HepG2 (cell line): Measurements from ENCODE around the gene CALD1. TPM values are rescaled to one million over a fixed set of nuclear protein-coding genes. Genes with fewer than 3 reads are reported as not detected.

Experiments used
- ATAC-seq: fragments of 200-7000 bp; cut with Tn5 transposase; 3 replicates; pipeline ENCODE4 v1.9.1; 2020; ENCODE audit warnings: mild to moderate bottlenecking, moderate library complexity
- BruUV-seq: library from RNA; stranded (reverse); fragments of 400-500 nt; replicated peaks from 2 replicates; lab custom pipeline; 2021; lab: Mats Ljungman, UMichigan
- CTCF ChIA-PET: fragments of 300-600 bp; formaldehyde crosslinking; extraction: SDS; loops from one replicate; lab custom pipeline; 2021; ENCODE audit warnings: low total read pairs, inconsistent platforms, low intra/inter-chr PET ratio; lab: Yijun Ruan, JAX
- POLR2A ChIA-PET: fragments of 350-600 bp; sonication (Branson Sonifier 250); formaldehyde crosslinking; loops from one replicate; lab custom pipeline; 2020; ENCODE audit warnings: antibody characterized with exemption, inconsistent platforms; lab: Yijun Ruan, JAX
- DNase-seq: peaks from one replicate; pipeline ENCODE4 v3.0.0-alpha.2; 2015; ENCODE audit warnings: low spot score
- FAIRE-seq: peaks from 3 replicates; lab custom pipeline; 2011; peaks lifted over from hg19 to GRCh38; lab: Jason Lieb, UNC
- H2AFZ ChIP-seq: one replicate; pipeline ENCODE4 v1.6.1; 2011; ENCODE audit warnings: low read length, inconsistent platforms
- H3K27ac ChIP-seq: fragments of 300-600 bp; 3 replicates; pipeline ENCODE4 v1.8.0; 2011; ENCODE audit warnings: mixed run types, mild to moderate bottlenecking, mixed read lengths, low read length, inconsistent platforms; ENCODE audit not compliant: insufficient read depth; ENCODE audit errors: extremely low read length
- H3K27me3 ChIP-seq, 2 experiments: fragments of 200-600 bp in 1 of 2; 2 replicates in 1 of 2; 3 replicates in 1 of 2; pipeline versions ENCODE4 v1.6.0 to v1.8.0; 2011; ENCODE audit warnings: low read length in 2 of 2, mild to moderate bottlenecking in 2 of 2, moderate library complexity in 2 of 2, inconsistent platforms in 1 of 2; ENCODE audit not compliant: insufficient read depth in 2 of 2, control insufficient read depth in 1 of 2
- H3K36me3 ChIP-seq, 2 experiments: fragments of 200-600 bp in 1 of 2; replicated peaks in 1 of 2; 2 replicates in 1 of 2; 3 replicates in 1 of 2; pipeline versions ENCODE4 v1.5.1 to v1.8.0; 2011; ENCODE audit warnings: low read length in 2 of 2, inconsistent platforms in 1 of 2; ENCODE audit not compliant: insufficient read depth in 2 of 2, control insufficient read depth in 1 of 2
- H3K4me1 ChIP-seq: 2 replicates; pipeline ENCODE4 v1.5.1; 2012; ENCODE audit warnings: low read length, inconsistent platforms; ENCODE audit not compliant: insufficient read depth
- H3K4me2 ChIP-seq: 2 replicates; pipeline ENCODE4 v1.6.0; 2011; ENCODE audit warnings: low read depth, low read length, inconsistent platforms
- H3K4me3 ChIP-seq, 3 experiments: fragments of 200-600 bp in 1 of 3; sonication (generic), shearing (Covaris generic) in 1 of 3; replicated peaks in 1 of 3; 2 replicates each; pipeline ENCODE4 v1.5.1; 2011 to 2016; ENCODE audit warnings: low read length in 3 of 3, inconsistent platforms in 2 of 3, low read depth in 2 of 3, mild to moderate bottlenecking in 2 of 3, control low read depth in 1 of 3, mixed read lengths in 1 of 3; ENCODE audit not compliant: insufficient read depth in 1 of 3
- H3K79me2 ChIP-seq: one replicate; pipeline ENCODE4 v1.6.1; 2011; ENCODE audit warnings: low read length, inconsistent platforms; ENCODE audit not compliant: insufficient read depth
- H3K9ac ChIP-seq: 2 replicates; pipeline ENCODE4 v1.6.0; 2011; ENCODE audit warnings: mild to moderate bottlenecking, low read depth, low read length, inconsistent platforms; ENCODE audit not compliant: insufficient read depth
- H3K9me3 ChIP-seq: 2 replicates; pipeline ENCODE4 v1.5.1; 2012; ENCODE audit warnings: mild to moderate bottlenecking, low read length
- H4K20me1 ChIP-seq: 2 replicates; pipeline ENCODE4 v1.6.0; 2011; ENCODE audit warnings: inconsistent platforms, mild to moderate bottlenecking, low read length, moderate library complexity; ENCODE audit not compliant: insufficient read depth
- AGO1 ChIP-seq: fragments of 200-400 bp; formaldehyde crosslinking; IDR thresholded peaks from 2 replicates; pipeline ENCODE4 v1.6.1; 2017; ENCODE audit warnings: mild to moderate bottlenecking, low read depth, low read length, moderate library complexity; ENCODE audit not compliant: poor library complexity, severe bottlenecking
- ETV6 ChIP-seq: sonication (generic); formaldehyde crosslinking; conservative IDR thresholded peaks from 2 replicates; pipeline ENCODE4 v1.4.0; 2020; ENCODE audit warnings: missing genetic modification reagents
- IRX3 ChIP-seq: sonication (generic); formaldehyde crosslinking; IDR thresholded peaks from 2 replicates; pipeline ENCODE4 v1.8.1; 2023; ENCODE audit warnings: mild to moderate bottlenecking, low read depth, missing genetic modification reagents, borderline replicate concordance
- JUNB ChIP-seq: sonication (generic); formaldehyde crosslinking; IDR thresholded peaks from 2 replicates; pipeline ENCODE4 v1.8.0; 2022; ENCODE audit warnings: missing genetic modification reagents, mild to moderate bottlenecking, borderline replicate concordance
- MAFF ChIP-seq: IDR thresholded peaks from 2 replicates; pipeline ENCODE4 v1.6.1; 2011; ENCODE audit warnings: low read depth, low read length, improper control_type of control experiment
- ZNF24 ChIP-seq: fragments of 450-650 bp; IDR thresholded peaks from 2 replicates; pipeline ENCODE4 v1.6.1; 2017; ENCODE audit warnings: antibody characterized with exemption, mild to moderate bottlenecking
- ZNF317 ChIP-seq: sonication (generic); formaldehyde crosslinking; IDR thresholded peaks from 2 replicates; pipeline ENCODE4 v1.5.0; 2020; ENCODE audit warnings: mild to moderate bottlenecking, missing genetic modification reagents
- ZSCAN25 ChIP-seq: sonication (generic); formaldehyde crosslinking; IDR thresholded peaks from 2 replicates; pipeline ENCODE4 v1.8.0; 2022; ENCODE audit warnings: mild to moderate bottlenecking, missing genetic modification reagents
- WGBS: methylation state at CpG from one replicate; pipeline ENCODE4 v1.1.6; 2017; ENCODE audit warnings: low lambda C conversion rate; 5-methylcytosine and 5-hydroxymethylcytosine counted together
- in situ Hi-C: cut with HindIII; loops from 2 replicates; pipeline ENCODE4 v1.10.0; 2017; ENCODE audit warnings: low pct_unique_long_range_greater_than_20kb; ENCODE audit not compliant: extremely low pct_ligation_motif_present
- intact Hi-C: fragments of 100-400 bp; cut with micrococcal nuclease; formaldehyde crosslinking; loops from one replicate; pipeline ENCODE4 v1.10.0; 2022; ENCODE audit not compliant: unreplicated experiment
- polyA plus RNA-seq, 8 experiments: library from polyadenylated mRNA; depleted of rRNA in 3 of 8; stranded (reverse) in 7 of 8; unstranded in 1 of 8; fragments of >200 nt; fragmentation: Illumina TruSeq in 4 of 8; extraction: Trizol in 4 of 8; gene quantifications; 2 replicates each; pipeline versions ENCODE4 v1.2.1 to v1.2.3, GENCODE V29; 2011 to 2016; ENCODE audit warnings: low read depth in 4 of 8, missing spikeins in 1 of 8, mixed read lengths in 1 of 8; ENCODE audit not compliant: insufficient read depth in 1 of 8
- total RNA-seq, 5 experiments: library from RNA; depleted of rRNA; stranded (reverse); fragments of >200 nt; fragmentation: Illumina TruSeq; extraction: Trizol; gene quantifications; 2 replicates each; pipeline ENCODE4 v1.2.3, GENCODE V29; 2016; ENCODE audit warnings: low read depth in 1 of 5
- TF ChIP-seq, protein P1 (sequence below): sonication (generic); formaldehyde crosslinking; IDR thresholded peaks from 2 replicates; pipeline ENCODE4 v1.8.0; 2022; ENCODE audit warnings: mild to moderate bottlenecking, missing genetic modification reagents, borderline replicate concordance
- TF ChIP-seq, protein P2 (sequence below): sonication (generic); formaldehyde crosslinking; IDR thresholded peaks from 2 replicates; pipeline ENCODE4 v1.5.1; 2020; ENCODE audit warnings: missing genetic modification reagents, mild to moderate bottlenecking, borderline replicate concordance
- TF ChIP-seq, protein P3 (sequence below): IDR thresholded peaks from 2 replicates; pipeline ENCODE4 v1.6.1; 2012; ENCODE audit warnings: inconsistent platforms
- TF ChIP-seq, protein P4 (sequence below): IDR thresholded peaks from 2 replicates; pipeline ENCODE4 v1.6.1; 2016; ENCODE audit warnings: missing compliant biosample characterization, missing genetic modification reagents, borderline replicate concordance
- TF ChIP-seq, protein P5 (sequence below): sonication (generic); formaldehyde crosslinking; IDR thresholded peaks from 2 replicates; pipeline ENCODE4 v1.9.0; 2021; ENCODE audit warnings: missing genetic modification reagents, borderline replicate concordance
- TF ChIP-seq, protein P6 (sequence below): sonication (generic); formaldehyde crosslinking; IDR thresholded peaks from 2 replicates; pipeline ENCODE4 v1.5.1; 2020; ENCODE audit warnings: missing genetic modification reagents, mild to moderate bottlenecking, borderline replicate concordance

The CALD1 gene
- total and polyA plus RNA-seq, 2 of the 13 experiments (the other 11 are each of a cell fraction or from before 2014, with no cell fraction given) = 53.0 to 112 TPM

DNA sequence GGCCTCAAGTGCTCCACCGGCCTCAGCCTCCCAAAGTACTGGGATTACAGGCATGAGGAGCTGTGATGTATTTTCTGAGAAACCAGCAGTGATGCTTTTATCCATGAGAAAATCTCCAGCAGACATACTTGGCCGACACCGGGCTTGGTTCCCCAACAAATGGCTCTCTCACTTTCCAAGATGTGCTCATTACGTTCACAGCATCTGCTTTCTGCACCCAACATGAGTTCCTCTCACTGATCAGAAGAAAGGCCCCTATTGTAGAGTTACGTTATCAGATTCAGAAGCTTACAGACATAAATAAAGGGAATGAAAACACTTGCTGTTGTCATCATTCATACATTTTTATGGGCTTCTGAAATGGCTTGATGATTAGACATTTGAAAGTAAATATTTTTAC is 95.0 kb downstream of the CALD1 start (continued):
- TF ChIP-seq, protein P1, sequence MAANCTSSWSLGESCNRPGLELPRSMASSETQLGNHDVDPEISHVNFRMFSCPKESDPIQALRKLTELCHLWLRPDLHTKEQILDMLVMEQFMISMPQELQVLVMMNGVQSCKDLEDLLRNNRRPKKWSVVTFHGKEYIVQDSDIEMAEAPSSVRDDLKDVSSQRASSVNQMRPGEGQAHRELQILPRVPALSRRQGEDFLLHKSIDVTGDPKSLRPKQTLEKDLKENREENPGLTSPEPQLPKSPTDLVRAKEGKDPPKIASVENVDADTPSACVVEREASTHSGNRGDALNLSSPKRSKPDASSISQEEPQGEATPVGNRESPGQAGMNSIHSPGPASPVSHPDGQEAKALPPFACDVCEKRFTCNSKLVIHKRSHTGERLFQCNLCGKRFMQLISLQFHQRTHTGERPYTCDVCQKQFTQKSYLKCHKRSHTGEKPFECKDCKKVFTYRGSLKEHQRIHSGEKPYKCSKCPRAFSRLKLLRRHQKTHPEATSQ = no peak
- TF ChIP-seq ZNF317 (CRISPR knock-in tag) (no peak), AGO1 (no peak), IRX3 (CRISPR knock-in tag) (no peak), ZNF24 (no peak)
- TF ChIP-seq, protein P2, sequence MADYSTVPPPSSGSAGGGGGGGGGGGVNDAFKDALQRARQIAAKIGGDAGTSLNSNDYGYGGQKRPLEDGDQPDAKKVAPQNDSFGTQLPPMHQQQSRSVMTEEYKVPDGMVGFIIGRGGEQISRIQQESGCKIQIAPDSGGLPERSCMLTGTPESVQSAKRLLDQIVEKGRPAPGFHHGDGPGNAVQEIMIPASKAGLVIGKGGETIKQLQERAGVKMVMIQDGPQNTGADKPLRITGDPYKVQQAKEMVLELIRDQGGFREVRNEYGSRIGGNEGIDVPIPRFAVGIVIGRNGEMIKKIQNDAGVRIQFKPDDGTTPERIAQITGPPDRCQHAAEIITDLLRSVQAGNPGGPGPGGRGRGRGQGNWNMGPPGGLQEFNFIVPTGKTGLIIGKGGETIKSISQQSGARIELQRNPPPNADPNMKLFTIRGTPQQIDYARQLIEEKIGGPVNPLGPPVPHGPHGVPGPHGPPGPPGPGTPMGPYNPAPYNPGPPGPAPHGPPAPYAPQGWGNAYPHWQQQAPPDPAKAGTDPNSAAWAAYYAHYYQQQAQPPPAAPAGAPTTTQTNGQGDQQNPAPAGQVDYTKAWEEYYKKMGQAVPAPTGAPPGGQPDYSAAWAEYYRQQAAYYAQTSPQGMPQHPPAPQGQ (CRISPR knock-in tag) = no peak
- TF ChIP-seq, protein P3, sequence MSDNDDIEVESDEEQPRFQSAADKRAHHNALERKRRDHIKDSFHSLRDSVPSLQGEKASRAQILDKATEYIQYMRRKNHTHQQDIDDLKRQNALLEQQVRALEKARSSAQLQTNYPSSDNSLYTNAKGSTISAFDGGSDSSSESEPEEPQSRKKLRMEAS = no peak
- TF ChIP-seq, protein P4, sequence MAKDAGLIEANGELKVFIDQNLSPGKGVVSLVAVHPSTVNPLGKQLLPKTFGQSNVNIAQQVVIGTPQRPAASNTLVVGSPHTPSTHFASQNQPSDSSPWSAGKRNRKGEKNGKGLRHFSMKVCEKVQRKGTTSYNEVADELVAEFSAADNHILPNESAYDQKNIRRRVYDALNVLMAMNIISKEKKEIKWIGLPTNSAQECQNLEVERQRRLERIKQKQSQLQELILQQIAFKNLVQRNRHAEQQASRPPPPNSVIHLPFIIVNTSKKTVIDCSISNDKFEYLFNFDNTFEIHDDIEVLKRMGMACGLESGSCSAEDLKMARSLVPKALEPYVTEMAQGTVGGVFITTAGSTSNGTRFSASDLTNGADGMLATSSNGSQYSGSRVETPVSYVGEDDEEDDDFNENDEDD (CRISPR knock-in tag) = no peak

DNA sequence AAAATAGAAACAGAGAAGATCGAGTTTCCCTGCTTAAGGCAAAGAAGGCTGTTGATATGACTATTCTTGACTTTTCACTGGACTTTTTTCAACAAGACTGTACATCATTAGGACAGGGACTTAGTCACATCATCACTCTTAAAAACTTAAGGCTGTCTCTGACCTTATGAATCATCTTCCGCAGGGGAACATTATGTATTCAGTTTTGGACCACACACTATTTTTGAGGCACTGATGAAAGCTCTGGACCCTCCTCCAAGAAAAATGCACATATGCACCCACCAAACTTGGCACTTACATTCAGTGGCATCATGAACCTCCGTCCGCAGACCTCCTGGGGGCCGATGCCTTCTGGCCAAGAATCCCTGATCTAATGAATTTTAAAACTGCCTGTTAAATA is 96.4 kb downstream of the CALD1 start:
- CTCF ChIA-PET = no interaction called here
- in situ Hi-C loops = no loop called here
- TF ChIP-seq, protein P5, sequence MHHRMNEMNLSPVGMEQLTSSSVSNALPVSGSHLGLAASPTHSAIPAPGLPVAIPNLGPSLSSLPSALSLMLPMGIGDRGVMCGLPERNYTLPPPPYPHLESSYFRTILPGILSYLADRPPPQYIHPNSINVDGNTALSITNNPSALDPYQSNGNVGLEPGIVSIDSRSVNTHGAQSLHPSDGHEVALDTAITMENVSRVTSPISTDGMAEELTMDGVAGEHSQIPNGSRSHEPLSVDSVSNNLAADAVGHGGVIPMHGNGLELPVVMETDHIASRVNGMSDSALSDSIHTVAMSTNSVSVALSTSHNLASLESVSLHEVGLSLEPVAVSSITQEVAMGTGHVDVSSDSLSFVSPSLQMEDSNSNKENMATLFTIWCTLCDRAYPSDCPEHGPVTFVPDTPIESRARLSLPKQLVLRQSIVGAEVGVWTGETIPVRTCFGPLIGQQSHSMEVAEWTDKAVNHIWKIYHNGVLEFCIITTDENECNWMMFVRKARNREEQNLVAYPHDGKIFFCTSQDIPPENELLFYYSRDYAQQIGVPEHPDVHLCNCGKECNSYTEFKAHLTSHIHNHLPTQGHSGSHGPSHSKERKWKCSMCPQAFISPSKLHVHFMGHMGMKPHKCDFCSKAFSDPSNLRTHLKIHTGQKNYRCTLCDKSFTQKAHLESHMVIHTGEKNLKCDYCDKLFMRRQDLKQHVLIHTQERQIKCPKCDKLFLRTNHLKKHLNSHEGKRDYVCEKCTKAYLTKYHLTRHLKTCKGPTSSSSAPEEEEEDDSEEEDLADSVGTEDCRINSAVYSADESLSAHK (CRISPR knock-in tag) = no peak
- TF ChIP-seq ETV6 (CRISPR knock-in tag) (no peak), JUNB (CRISPR knock-in tag) (no peak), MAFF (no peak), ZSCAN25 (CRISPR knock-in tag) (no peak)
- TF ChIP-seq, protein P6, sequence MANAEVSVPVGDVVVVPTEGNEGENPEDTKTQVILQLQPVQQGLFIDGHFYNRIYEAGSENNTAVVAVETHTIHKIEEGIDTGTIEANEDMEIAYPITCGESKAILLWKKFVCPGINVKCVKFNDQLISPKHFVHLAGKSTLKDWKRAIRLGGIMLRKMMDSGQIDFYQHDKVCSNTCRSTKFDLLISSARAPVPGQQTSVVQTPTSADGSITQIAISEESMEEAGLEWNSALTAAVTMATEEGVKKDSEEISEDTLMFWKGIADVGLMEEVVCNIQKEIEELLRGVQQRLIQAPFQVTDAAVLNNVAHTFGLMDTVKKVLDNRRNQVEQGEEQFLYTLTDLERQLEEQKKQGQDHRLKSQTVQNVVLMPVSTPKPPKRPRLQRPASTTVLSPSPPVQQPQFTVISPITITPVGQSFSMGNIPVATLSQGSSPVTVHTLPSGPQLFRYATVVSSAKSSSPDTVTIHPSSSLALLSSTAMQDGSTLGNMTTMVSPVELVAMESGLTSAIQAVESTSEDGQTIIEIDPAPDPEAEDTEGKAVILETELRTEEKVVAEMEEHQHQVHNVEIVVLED = no peak

More for the DNA sequence above, 96.4 kb downstream of the CALD1 start:
- no TSS peak for BruUV-seq
- H3K27ac ChIP-seq = no peak overlapping the region
- no peak overlapping the region for H2AFZ ChIP-seq
- FAIRE-seq (no peak), DNase-seq (no peak), ATAC-seq (no peak)
- H3K9me3 ChIP-seq = no peaks in the 10 kb centered on the region
- no peaks in the 10 kb centered on the region for H3K79me2 ChIP-seq
- H3K4me3 ChIP-seq = no peak overlapping the region
- no peaks in the 10 kb centered on the region for H3K4me1 ChIP-seq
- POLR2A ChIA-PET = no interaction called here
- no peaks in the 10 kb centered on the region for H3K27me3 ChIP-seq
- H3K4me2 ChIP-seq = no peak overlapping the region
- no peaks in the 10 kb centered on the region for H3K36me3 ChIP-seq
- 81% methylated on average over 5 of the region's 5 CpGs for WGBS
- intact Hi-C loops = loop anchor here (5.0 kb wide), 1 partner anchor 66 kb away; no protein-coding TSS in a partner anchor
- H4K20me1 ChIP-seq = no peaks in the 10 kb centered on the region
- H3K9ac ChIP-seq = no peak overlapping the region
